Neural cell (in vitro differentiated cells): ENCODE results near the gene TMC2. TPM values are rescaled to one million over a fixed set of nuclear protein-coding genes. Genes with fewer than 3 reads are reported as not detected.
A peak's percentile ranks its signal among the peaks of the same experiment; 100 is the strongest.
"Not testable (repeated sequence)": the region's sequence is repeated elsewhere in the genome, so short reads cannot be mapped to it uniquely, and the experiment has no call there.

Experiments used
- H2AFZ ChIP-seq: fragments of 200-600, 300-800 bp; sonication (generic), shearing (Covaris generic); 2 replicates; pipeline ENCODE4 v1.6.0; 2014; ENCODE audit warnings: low read depth, mild to moderate bottlenecking, antibody characterized with exemption, low read length, moderate library complexity
- H3F3A ChIP-seq: fragments of 200-600 bp; shearing (Covaris generic); 2 replicates; pipeline ENCODE4 v1.6.1; 2016; ENCODE audit warnings: mild to moderate bottlenecking, moderate library complexity, mixed read lengths, antibody characterized with exemption, low read length; ENCODE audit not compliant: insufficient read depth, poor library complexity, severe bottlenecking
- H3K27ac ChIP-seq: fragments of 200-600, 300-800 bp; sonication (generic), shearing (Covaris generic); 2 replicates; pipeline ENCODE4 v1.5.1; 2014; ENCODE audit warnings: mild to moderate bottlenecking, low read length, moderate library complexity
- H3K27me3 ChIP-seq: fragments of 300-800, 200-600 bp; sonication (generic), shearing (Covaris generic); 2 replicates; pipeline ENCODE4 v1.6.0; 2014; ENCODE audit warnings: mild to moderate bottlenecking, low read depth, low read length, moderate library complexity; ENCODE audit not compliant: insufficient read depth
- H3K36me3 ChIP-seq: fragments of 300-800, 200-600 bp; sonication (generic), shearing (Covaris generic); 2 replicates; pipeline ENCODE4 v1.5.1; 2014; ENCODE audit warnings: mild to moderate bottlenecking, antibody characterized with exemption, low read length, moderate library complexity; ENCODE audit not compliant: insufficient read depth
- H3K4me2 ChIP-seq: fragments of 300-800, 200-600 bp; sonication (generic), shearing (Covaris generic); 2 replicates; pipeline ENCODE4 v1.6.0; 2014; ENCODE audit warnings: mild to moderate bottlenecking, low read length
- H3K4me3 ChIP-seq: fragments of 300-800, 200-600 bp; sonication (generic), shearing (Covaris generic); 2 replicates; pipeline ENCODE4 v1.5.1; 2014; ENCODE audit warnings: mild to moderate bottlenecking, low read length, moderate library complexity
- H3K79me2 ChIP-seq: fragments of 200-600 bp; shearing (Covaris generic); replicated peaks from 2 replicates; pipeline ENCODE4 v1.6.0; 2014; ENCODE audit warnings: mild to moderate bottlenecking, low read length, moderate library complexity; ENCODE audit not compliant: insufficient read depth
- H3K9ac ChIP-seq: fragments of 300-800, 200-600 bp; sonication (generic), shearing (Covaris generic); 2 replicates; pipeline ENCODE4 v1.6.1; 2016; ENCODE audit warnings: mild to moderate bottlenecking, low read length, mixed read lengths
- H3K9me2 ChIP-seq: fragments of 200-600 bp; shearing (Covaris generic); 2 replicates; pipeline ENCODE4 v1.6.1; 2016; ENCODE audit warnings: mild to moderate bottlenecking, low read length, mixed read lengths; ENCODE audit not compliant: insufficient read depth
- H3K9me3 ChIP-seq: fragments of 200-600, 300-800 bp; sonication (generic), shearing (Covaris generic); 2 replicates; pipeline ENCODE4 v1.6.1; 2016; ENCODE audit warnings: mild to moderate bottlenecking, mixed run types, low read length, moderate library complexity, mixed read lengths
- H4K20me1 ChIP-seq: fragments of 200-600 bp; shearing (Covaris generic); 2 replicates; pipeline ENCODE4 v1.6.1; 2016; ENCODE audit warnings: mild to moderate bottlenecking, mixed run types; ENCODE audit not compliant: insufficient read depth
- EP300 ChIP-seq: fragments of 450-650 bp; conservative IDR thresholded peaks from 2 replicates; pipeline ENCODE4 v1.6.1; 2014; ENCODE audit warnings: antibody characterized with exemption, mild to moderate bottlenecking, moderate library complexity; ENCODE audit not compliant: poor library complexity, severe bottlenecking
- EZH2 ChIP-seq: fragments of 200-600, 300-800 bp; shearing (Covaris generic), sonication (generic); IDR thresholded peaks from 2 replicates; pipeline ENCODE4 v1.6.1; 2014; ENCODE audit warnings: antibody characterized with exemption, low read length, borderline replicate concordance, mild to moderate bottlenecking; ENCODE audit not compliant: insufficient read depth, poor library complexity, severe bottlenecking
- MXI1 ChIP-seq: fragments of 450-650 bp; conservative IDR thresholded peaks from 2 replicates; pipeline ENCODE4 v1.6.1; 2014; ENCODE audit warnings: antibody characterized with exemption, mild to moderate bottlenecking; ENCODE audit not compliant: poor library complexity, severe bottlenecking
- POLR2AphosphoS5 ChIP-seq: IDR thresholded peaks from 2 replicates; pipeline ENCODE4 v1.6.1; 2012
- RAD21 ChIP-seq: fragments of 450-650 bp; conservative IDR thresholded peaks from 2 replicates; pipeline ENCODE4 v1.6.1; 2014; ENCODE audit warnings: antibody characterized with exemption, mild to moderate bottlenecking, moderate library complexity
- SMC3 ChIP-seq: fragments of 450-650 bp; conservative IDR thresholded peaks from 2 replicates; pipeline ENCODE4 v1.6.1; 2014; ENCODE audit warnings: antibody characterized with exemption, mild to moderate bottlenecking, moderate library complexity; ENCODE audit not compliant: poor library complexity
- TAF1 ChIP-seq: IDR thresholded peaks from 2 replicates; pipeline ENCODE4 v1.6.1; 2012; ENCODE audit warnings: low read depth
- polyA plus RNA-seq: library from polyadenylated mRNA; depleted of rRNA; stranded (reverse); fragments of >200 nt; gene quantifications from 2 replicates; pipeline ENCODE4 v1.2.3, GENCODE V29; 2014
- TF ChIP-seq, protein P1 (sequence below): fragments of 450-650 bp; IDR thresholded peaks from 2 replicates; pipeline ENCODE4 v1.5.1; 2014; ENCODE audit warnings: antibody characterized with exemption, mild to moderate bottlenecking, moderate library complexity; ENCODE audit not compliant: poor library complexity, severe bottlenecking

The TMC2 gene
- polyA plus RNA-seq, 1 donor from 2014 or later: 0.11 TPM

DNA sequence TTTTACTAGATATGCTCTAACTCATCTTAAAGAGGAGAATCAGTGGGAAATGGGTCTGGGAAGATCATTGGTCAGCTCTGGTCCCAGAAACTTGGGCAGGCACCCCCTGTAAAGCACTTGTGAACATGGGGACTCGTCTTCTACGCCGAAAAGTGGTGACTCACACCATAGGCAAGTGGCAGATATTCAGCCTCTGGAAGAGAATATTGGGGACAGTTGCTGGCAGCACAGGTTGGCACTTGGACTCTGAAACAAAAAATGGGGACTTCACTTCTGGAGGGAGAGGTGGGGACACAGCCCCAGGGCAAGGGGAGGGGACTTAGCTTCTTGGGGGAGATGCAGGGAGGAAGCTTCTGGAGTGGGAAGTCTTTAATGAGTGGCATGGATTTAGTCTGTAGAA is 15.8 kb upstream of the TMC2 start:
- Histone ChIP-seq H3K4me2 (no peak overlapping the region), H3F3A (no peaks in the 10 kb centered on the region), H3K9me2 (no peaks in the 10 kb centered on the region), H3K4me3 (no peak overlapping the region), H3K27ac (no peak overlapping the region), H2AFZ (no peak overlapping the region), H3K9ac (no peak overlapping the region), H3K9me3 (no peaks in the 10 kb centered on the region), H3K79me2 (no peaks in the 10 kb centered on the region), H3K36me3 (no peaks in the 10 kb centered on the region), H3K27me3 (peaks cover 24% of the 10 kb centered on the region), H4K20me1 (no peaks in the 10 kb centered on the region)
- no peak for TF ChIP-seq EP300

DNA sequence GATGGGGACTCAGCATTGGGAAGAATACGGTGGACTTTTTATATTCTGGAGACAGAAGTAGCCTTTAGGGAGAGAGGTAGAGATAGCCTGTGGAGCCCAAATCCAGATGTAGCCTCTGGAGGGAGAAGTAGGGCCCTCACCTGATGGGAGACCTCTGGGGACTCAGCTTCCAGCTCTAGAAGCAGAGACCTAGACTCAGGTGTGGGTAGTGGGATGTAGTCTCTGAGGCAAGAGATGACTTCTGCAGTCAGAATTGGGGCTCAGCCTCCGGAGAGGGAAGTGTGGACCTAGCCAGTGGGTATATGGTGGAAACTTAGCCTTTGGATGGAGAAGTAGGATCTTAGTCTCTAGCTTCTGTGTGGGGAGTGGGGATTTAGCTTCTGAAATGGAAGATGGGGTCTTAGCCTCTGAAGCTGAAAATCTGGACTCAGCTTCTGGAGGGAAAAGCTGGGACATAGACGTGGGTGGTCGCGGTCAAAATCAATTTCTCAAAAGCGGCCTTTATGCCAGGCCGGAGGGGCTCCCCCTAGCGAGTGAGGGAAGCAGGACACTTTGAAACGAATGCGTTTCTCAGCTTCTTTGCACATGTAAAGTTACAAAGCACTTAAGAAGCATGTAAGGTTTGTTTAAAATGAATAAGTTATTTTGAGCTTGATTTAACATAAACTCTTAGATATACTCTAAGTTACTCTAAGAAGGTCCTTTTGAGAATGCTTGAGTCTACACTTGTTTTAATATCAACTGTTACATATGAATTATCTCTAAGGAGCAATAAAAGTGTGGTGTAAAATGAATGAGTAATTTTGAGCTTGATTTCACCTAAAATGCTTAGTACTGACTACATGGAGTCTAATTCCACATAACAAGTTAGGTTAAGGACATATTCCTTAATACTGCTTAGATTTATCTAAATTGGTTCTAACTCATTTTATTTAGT is 14.7 kb upstream of the TMC2 start:
- Histone ChIP-seq H3K9me3 (no peaks in the 10 kb centered on the region), H3K4me2 (no peak overlapping the region), H3F3A (no peaks in the 10 kb centered on the region), H3K9me2 (no peaks in the 10 kb centered on the region), H3K9ac (no peak overlapping the region), H2AFZ (no peak overlapping the region), H3K27ac (no peak overlapping the region), H4K20me1 (no peaks in the 10 kb centered on the region), H3K36me3 (no peaks in the 10 kb centered on the region), H3K79me2 (no peaks in the 10 kb centered on the region), H3K4me3 (no peak overlapping the region), H3K27me3 (peaks cover 18% of the 10 kb centered on the region)
- no peak for TF ChIP-seq RAD21
- TF ChIP-seq, protein P1, sequence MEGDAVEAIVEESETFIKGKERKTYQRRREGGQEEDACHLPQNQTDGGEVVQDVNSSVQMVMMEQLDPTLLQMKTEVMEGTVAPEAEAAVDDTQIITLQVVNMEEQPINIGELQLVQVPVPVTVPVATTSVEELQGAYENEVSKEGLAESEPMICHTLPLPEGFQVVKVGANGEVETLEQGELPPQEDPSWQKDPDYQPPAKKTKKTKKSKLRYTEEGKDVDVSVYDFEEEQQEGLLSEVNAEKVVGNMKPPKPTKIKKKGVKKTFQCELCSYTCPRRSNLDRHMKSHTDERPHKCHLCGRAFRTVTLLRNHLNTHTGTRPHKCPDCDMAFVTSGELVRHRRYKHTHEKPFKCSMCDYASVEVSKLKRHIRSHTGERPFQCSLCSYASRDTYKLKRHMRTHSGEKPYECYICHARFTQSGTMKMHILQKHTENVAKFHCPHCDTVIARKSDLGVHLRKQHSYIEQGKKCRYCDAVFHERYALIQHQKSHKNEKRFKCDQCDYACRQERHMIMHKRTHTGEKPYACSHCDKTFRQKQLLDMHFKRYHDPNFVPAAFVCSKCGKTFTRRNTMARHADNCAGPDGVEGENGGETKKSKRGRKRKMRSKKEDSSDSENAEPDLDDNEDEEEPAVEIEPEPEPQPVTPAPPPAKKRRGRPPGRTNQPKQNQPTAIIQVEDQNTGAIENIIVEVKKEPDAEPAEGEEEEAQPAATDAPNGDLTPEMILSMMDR: peak; percentile 51

DNA sequence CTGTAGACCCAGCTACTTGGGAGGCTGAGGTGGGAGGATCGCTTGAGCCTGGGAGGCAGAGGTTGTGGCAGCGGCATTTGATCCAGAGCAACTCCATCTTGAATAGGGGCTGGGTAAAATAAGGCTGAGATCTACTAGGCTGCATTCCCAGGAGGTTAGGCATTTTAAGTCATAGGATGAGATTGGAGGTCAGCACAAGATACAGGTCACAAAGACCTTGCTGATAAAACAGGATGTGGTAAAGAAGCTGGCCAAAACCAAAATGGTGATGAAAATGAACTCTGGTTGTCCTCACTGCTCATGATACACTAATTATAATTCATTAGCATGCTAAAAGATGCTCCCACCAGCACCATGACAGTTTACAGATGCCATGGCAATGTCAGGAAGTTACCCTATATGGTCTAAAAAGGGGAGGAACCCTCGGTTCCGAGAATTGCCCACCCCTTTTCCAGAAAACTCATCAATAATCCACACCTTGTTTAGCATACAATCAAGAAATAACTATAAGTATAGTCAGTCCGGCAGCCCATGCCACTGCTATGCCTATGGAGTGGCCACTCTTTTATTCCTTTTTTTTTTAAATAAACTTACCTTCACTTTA is 13.4 kb upstream of the TMC2 start:
- H3K9me3 ChIP-seq, H2AFZ ChIP-seq, H3K4me2 ChIP-seq, H3K9me2 ChIP-seq, H3K27ac ChIP-seq, H3K4me3 ChIP-seq, H3F3A ChIP-seq, H4K20me1 ChIP-seq, H3K79me2 ChIP-seq, H3K9ac ChIP-seq, H3K36me3 ChIP-seq: not testable (repeated sequence)
- H3K27me3 ChIP-seq: peaks cover 17% of the 10 kb centered on the region

DNA sequence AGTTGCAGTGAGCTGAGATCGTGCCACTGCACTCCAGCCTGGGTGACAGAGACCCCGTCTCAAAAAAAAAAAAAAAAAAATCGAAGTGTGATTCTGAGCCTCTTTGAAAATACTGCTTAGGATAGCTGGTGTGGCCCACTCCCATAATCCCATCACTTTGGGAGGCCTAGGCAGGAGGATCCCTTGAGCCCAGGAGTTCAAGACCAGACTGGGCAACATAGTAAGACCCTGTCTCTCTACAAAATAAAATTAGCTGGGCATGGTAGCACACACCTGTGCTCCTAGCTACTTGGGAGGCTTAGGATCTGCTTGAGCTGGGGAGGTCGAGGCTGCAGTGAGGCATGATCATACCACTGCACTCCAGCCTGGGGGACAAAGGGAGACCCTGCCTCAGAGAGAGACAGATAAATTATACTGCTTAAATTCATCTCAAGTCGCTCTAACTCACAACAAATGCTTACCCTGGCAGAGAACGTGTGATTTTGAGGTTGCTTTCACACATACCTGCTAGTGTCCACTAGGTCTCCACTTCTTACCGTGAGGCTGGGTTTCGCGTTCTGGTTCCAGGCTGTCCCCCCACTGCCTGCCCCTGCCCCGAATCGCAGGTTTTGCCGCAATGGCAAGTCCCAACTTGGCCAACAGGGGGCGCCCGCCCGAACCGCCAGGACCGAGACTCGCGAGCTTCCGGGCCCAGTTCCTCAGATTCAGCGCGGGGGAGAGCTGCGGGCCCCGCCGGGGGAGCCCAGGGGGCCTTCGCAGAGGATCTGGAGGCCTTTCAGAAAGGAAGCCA is 12.3 kb upstream of the TMC2 start:
- peak overlapping the region; percentile 71 for H3K4me3 ChIP-seq
- H3K9me3 ChIP-seq: no peaks in the 10 kb centered on the region
- H4K20me1 ChIP-seq: no peaks in the 10 kb centered on the region
- H2AFZ ChIP-seq: peak overlapping the region; percentile 37
- no peaks in the 10 kb centered on the region for H3K36me3 ChIP-seq
- no peaks in the 10 kb centered on the region for H3K79me2 ChIP-seq
- H3K9me2 ChIP-seq: no peaks in the 10 kb centered on the region
- no peaks in the 10 kb centered on the region for H3F3A ChIP-seq
- H3K27me3 ChIP-seq: peaks cover 17% of the 10 kb centered on the region
- peak overlapping the region; percentile 65 for H3K9ac ChIP-seq
- no peak overlapping the region for H3K27ac ChIP-seq
- no peak overlapping the region for H3K4me2 ChIP-seq
- TF ChIP-seq, protein P1: peak; percentile 91
- TF ChIP-seq TAF1: no peak
- no peak for TF ChIP-seq EZH2
- no peak for TF ChIP-seq POLR2AphosphoS5
- TF ChIP-seq MXI1: no peak
- peak; percentile 86 for TF ChIP-seq SMC3
- no peak for TF ChIP-seq EP300
- peak; percentile 76 for TF ChIP-seq RAD21
